Peyer's patch (tissue), 4 donors: ENCODE results near the gene MOB3B.

ENCODE experiments used
- POLR2A ChIP-seq, 2 donors: fragments of 450-650 bp; IDR thresholded peaks; one replicate each; pipeline ENCODE4 v1.5.1; 2017; ENCODE audit warnings: antibody characterized with exemption in 2 of 2, mild to moderate bottlenecking in 2 of 2, moderate library complexity in 2 of 2
- TF ChIP-seq, protein P1 (sequence below), 6 experiments: fragments of 450-650 bp in 4 of 6; fragments of 200-600 bp in 2 of 6; sonication (generic) in 1 of 6; IDR thresholded peaks; one replicate each; pipeline ENCODE4 v1.5.1; 2017 to 2019; ENCODE audit warnings: antibody characterized with exemption in 6 of 6, mild to moderate bottlenecking in 3 of 6, moderate library complexity in 1 of 6

DNA sequence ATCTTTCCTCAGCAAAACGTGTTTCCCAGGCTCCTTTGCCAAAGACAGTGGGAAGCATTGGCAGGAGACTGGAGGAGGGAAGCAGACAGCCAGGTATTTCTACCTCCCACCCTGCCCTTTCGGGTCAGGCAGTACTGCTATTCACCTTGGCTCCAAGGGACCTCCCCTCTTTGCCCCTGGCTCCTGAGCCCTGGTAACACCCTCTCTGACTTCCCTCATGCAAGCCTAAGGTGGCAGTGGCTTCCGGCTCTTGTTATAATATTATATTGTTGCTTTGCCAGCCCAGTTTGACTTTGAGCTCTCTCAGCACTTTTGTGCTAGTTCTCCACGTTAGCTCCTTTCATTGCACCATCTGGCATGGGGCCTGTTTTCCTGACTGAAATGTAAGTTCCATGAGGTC lies 87.2 kb downstream of the MOB3B start:
- TF ChIP-seq, protein P1, sequence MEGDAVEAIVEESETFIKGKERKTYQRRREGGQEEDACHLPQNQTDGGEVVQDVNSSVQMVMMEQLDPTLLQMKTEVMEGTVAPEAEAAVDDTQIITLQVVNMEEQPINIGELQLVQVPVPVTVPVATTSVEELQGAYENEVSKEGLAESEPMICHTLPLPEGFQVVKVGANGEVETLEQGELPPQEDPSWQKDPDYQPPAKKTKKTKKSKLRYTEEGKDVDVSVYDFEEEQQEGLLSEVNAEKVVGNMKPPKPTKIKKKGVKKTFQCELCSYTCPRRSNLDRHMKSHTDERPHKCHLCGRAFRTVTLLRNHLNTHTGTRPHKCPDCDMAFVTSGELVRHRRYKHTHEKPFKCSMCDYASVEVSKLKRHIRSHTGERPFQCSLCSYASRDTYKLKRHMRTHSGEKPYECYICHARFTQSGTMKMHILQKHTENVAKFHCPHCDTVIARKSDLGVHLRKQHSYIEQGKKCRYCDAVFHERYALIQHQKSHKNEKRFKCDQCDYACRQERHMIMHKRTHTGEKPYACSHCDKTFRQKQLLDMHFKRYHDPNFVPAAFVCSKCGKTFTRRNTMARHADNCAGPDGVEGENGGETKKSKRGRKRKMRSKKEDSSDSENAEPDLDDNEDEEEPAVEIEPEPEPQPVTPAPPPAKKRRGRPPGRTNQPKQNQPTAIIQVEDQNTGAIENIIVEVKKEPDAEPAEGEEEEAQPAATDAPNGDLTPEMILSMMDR (IDR thresholded peaks at IDR 0.05): no peak
- TF ChIP-seq POLR2A (IDR thresholded peaks at IDR 0.05): no peak
